Posterior vena cava (tissue), 2 donors: ENCODE results near the gene HBG1. TPM values are rescaled to one million over a fixed set of nuclear protein-coding genes. Genes with fewer than 3 reads are reported as not detected.
"Not testable (repeated sequence)": the region's sequence is repeated elsewhere in the genome, so short reads cannot be mapped to it uniquely, and the experiment has no call there.

Experiments
- DNase-seq: peaks from one replicate; pipeline ENCODE4 v3.0.0-alpha.2; 2020; ENCODE audit warnings: low spot score
- intact Hi-C, 2 donors: fragments of 100-400 bp; cut with DNase I; formaldehyde crosslinking; loops; one replicate each; pipeline versions ENCODE4 v1.14.1 to v1.14.2; 2022 to 2023
- total RNA-seq, 2 donors: library from RNA; stranded (reverse); fragmentation: NEBNext Ultra II Directional; extraction: Animal tissue kit (Norgen Biotek cat#: 25700); gene quantifications; one replicate each; pipeline ENCODE4 v1.2.1, GENCODE V29; 2021
- donor health status: DM: yes; HTN: yes; CAD: no.
- donor health status: DM: yes; HTN: yes; CAD: no.

HBG1 gene
- total RNA-seq, 2 donors from 2014 or later = not detected

- no peak for DNase-seq
- intact Hi-C loops = loop anchor here in 1 of 2 donors (10.0 kb wide), 2 partner anchors 77 to 497 kb away; partner anchors contain the start of gene OR51V1
Measured at GRCh38 chr11:5281596-5281995, 31.9 kb upstream of the HBG1 start.

GRCh38 chr11:5280582-5281102 is 31.0 kb upstream of the HBG1 start:
- peak; percentile 90 for DNase-seq

GRCh38 chr11:5279471-5280090 is 29.9 kb upstream of the HBG1 start:
- intact Hi-C loops = loop anchor here (10.0 kb wide), 3 partner anchors 75 to 835 kb away; partner anchors contain the start of genes OR51V1 (in 1 of the 2) and OR52K2 (in 1 of the 2)
- no peak for DNase-seq

More at GRCh38 chr11:5280582-5281102, 31.0 kb upstream of the HBG1 start:
- intact Hi-C loops = loop anchor here in 1 of 2 donors (10.0 kb wide), 2 partner anchors 76 to 496 kb away; partner anchors contain the start of gene OR51V1

GRCh38 chr11:5277807-5278382 is 28.2 kb upstream of the HBG1 start:
- DNase-seq = no peak
- intact Hi-C loops = loop anchor here in 1 of 2 donors (10.0 kb wide), 1 partner anchor 833 kb away; the partner anchor contains the start of gene OR52K2

GRCh38 chr11:5276697-5277096 is 27.0 kb upstream of the HBG1 start:
- intact Hi-C loops = loop anchor here in 1 of 2 donors (10.0 kb wide), 1 partner anchor 832 kb away; the partner anchor contains the start of gene OR52K2
- no peak for DNase-seq

- intact Hi-C loops = loop anchor here in 1 of 2 donors (10.0 kb wide), 1 partner anchor 831 kb away; the partner anchor contains the start of gene OR52K2
- no peak for DNase-seq
Measured at GRCh38 chr11:5275369-5276110, 25.9 kb upstream of the HBG1 start.

GRCh38 chr11:5274395-5274794 is 24.7 kb upstream of the HBG1 start:
- intact Hi-C loops = loop anchor here in 1 of 2 donors (10.0 kb wide), 1 partner anchor 830 kb away; the partner anchor contains the start of gene OR52K2
- DNase-seq = no peak

GRCh38 chr11:5272395-5273017 is 22.8 kb upstream of the HBG1 start:
- intact Hi-C loops = loop anchor here in 1 of 2 donors (10.0 kb wide), 1 partner anchor 828 kb away; the partner anchor contains the start of gene OR52K2
- no peak for DNase-seq

- DNase-seq = no peak
- intact Hi-C loops = loop anchor here in 1 of 2 donors (10.0 kb wide), 1 partner anchor 825 kb away; the partner anchor contains the start of gene OR52K2
Measured at GRCh38 chr11:5269715-5270147, 20.1 kb upstream of the HBG1 start, which contains the start of gene HBE1. Gene HBE1 (minus strand): TSS chr11:5269945. CDS start chr11:5269890, 55 bp downstream.

- DNase-seq = no peak
- intact Hi-C loops = no loop called here
Measured at GRCh38 chr11:5267033-5267563, 17.4 kb upstream of the HBG1 start.

GRCh38 chr11:5266609-5267008 is 17.0 kb upstream of the HBG1 start:
- DNase-seq = no peak
- intact Hi-C loops = no loop called here

GRCh38 chr11:5265832-5266231 is 16.2 kb upstream of the HBG1 start:
- intact Hi-C loops = no loop called here
- no peak for DNase-seq

GRCh38 chr11:5258543-5259262 is 9.0 kb upstream of the HBG1 start:
- DNase-seq = no peak
- intact Hi-C loops = no loop called here

GRCh38 chr11:5257296-5257695 is 7.6 kb upstream of the HBG1 start:
- no peak for DNase-seq
- intact Hi-C loops = no loop called here

GRCh38 chr11:5254646-5255413 is 5.2 kb upstream of the HBG1 start, which contains the start of gene HBG2:
Gene HBG2 (minus strand): TSS chr11:5254781. CDS start chr11:5254728, 53 bp downstream.
- intact Hi-C loops = not testable (repeated sequence)

GRCh38 chr11:5254023-5254422 is 4.4 kb upstream of the HBG1 start:
- intact Hi-C loops, DNase-seq: not testable (repeated sequence)

More at GRCh38 chr11:5254646-5255413, 5.2 kb upstream of the HBG1 start, which contains the start of gene HBG2:
- DNase-seq = not testable (repeated sequence)

- intact Hi-C loops, DNase-seq: not testable (repeated sequence)
Measured at GRCh38 chr11:5253440-5253839, 3.8 kb upstream of the HBG1 start.
